ENCODE measurements around the gene GK2. TPM values are rescaled to one million over a fixed set of nuclear protein-coding genes. Genes with fewer than 3 reads are reported as not detected.

GK2 gene
- total RNA-seq, 1 experiment from 2014 or later, result not detected

DNA sequence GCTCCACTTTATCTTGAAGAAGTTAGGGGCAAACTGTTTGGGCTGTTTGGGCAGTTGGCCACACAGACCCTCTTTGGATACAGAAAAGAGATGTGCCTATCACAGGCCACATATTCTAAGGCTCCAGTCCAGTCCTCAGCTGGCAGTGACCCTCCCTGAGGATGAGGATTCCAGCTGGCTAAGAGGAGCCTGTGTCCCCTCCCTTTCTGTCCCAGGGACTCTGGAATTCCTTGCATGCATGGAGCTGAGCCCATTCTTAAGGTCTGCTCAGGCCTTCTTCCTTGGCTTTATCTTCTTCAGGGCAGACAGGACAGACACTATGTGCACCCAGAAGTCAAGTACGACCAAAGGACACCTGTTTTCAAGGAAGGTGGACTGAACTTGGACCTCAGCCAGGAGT is 23.8 kb upstream of the GK2 start:
- BruUV-seq (replicated peaks), result no TSS peak
- no peak for DNase-seq (ENCODE audit: unreplicated experiment)
- CTCF ChIA-PET, result interaction anchor here (0.6 kb wide), 1 partner anchor 280 kb away, joined by 3 read pairs; no protein-coding TSS in a partner anchor
- Mint-ChIP-seq H3K36me3 (ENCODE audit: insufficient read depth, unreplicated experiment) (no peaks in the 10 kb centered on the region), H3K27me3 (ENCODE audit: insufficient read depth, unreplicated experiment) (no peaks in the 10 kb centered on the region), H3K27ac (ENCODE audit: low read depth, unreplicated experiment) (no peak overlapping the region), H3K9me3 (ENCODE audit: unreplicated experiment) (no peaks in the 10 kb centered on the region), H3K4me1 (ENCODE audit: insufficient read depth, unreplicated experiment) (no peaks in the 10 kb centered on the region), H3K4me3 (ENCODE audit: unreplicated experiment) (no peak overlapping the region)
- intact Hi-C loops (cut with micrococcal nuclease), result no loop called here
- POLR2A ChIA-PET, result no interaction called here
- TF ChIP-seq, protein P1, sequence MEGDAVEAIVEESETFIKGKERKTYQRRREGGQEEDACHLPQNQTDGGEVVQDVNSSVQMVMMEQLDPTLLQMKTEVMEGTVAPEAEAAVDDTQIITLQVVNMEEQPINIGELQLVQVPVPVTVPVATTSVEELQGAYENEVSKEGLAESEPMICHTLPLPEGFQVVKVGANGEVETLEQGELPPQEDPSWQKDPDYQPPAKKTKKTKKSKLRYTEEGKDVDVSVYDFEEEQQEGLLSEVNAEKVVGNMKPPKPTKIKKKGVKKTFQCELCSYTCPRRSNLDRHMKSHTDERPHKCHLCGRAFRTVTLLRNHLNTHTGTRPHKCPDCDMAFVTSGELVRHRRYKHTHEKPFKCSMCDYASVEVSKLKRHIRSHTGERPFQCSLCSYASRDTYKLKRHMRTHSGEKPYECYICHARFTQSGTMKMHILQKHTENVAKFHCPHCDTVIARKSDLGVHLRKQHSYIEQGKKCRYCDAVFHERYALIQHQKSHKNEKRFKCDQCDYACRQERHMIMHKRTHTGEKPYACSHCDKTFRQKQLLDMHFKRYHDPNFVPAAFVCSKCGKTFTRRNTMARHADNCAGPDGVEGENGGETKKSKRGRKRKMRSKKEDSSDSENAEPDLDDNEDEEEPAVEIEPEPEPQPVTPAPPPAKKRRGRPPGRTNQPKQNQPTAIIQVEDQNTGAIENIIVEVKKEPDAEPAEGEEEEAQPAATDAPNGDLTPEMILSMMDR (IDR thresholded peaks at IDR 0.05; ENCODE audit: unreplicated experiment), result no peak

DNA sequence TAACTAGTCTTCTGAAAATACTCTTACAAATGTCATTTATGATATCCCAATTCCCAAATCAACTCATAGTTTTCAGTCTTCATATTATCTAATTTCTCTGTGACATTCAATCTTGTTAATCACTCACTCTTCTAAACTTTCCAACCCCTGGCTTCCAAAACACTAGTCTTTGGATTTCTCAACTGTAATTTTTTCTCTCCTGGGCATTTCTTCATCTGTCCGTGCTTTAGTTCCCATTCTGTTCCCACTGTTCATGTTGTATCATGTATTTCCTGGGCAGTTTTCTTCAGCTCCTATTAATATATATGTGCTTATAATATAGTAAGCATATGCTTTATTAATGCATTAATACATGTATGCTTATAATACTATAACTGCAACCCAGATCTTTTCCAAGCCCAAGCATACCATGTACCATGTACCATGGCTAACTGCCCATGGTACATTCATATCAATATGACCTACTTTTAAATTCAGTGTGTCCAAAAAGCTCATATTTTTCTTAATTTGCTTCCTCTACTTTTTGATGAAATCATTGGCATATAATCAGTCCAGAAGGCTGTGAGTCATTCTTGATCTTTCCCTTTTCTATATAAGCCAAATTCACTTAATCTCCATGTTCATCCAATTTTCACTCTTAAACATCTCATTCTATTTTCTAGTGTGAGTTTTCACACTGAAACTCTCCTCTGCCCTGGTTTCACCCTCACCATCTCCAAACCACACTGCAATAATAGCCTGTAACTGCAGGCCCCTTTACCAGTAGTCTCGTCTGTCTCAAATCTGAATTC is 21.3 kb upstream of the GK2 start:
- Mint-ChIP-seq H3K27me3 (ENCODE audit: insufficient read depth, unreplicated experiment) (no peaks in the 10 kb centered on the region), H3K9me3 (ENCODE audit: unreplicated experiment) (no peaks in the 10 kb centered on the region), H3K36me3 (ENCODE audit: insufficient read depth, unreplicated experiment) (no peaks in the 10 kb centered on the region), H3K4me3 (ENCODE audit: unreplicated experiment) (no peak overlapping the region), H3K27ac (ENCODE audit: low read depth, unreplicated experiment) (no peak overlapping the region), H3K4me1 (ENCODE audit: insufficient read depth, unreplicated experiment) (no peaks in the 10 kb centered on the region)
- POLR2A ChIA-PET, result interaction anchor here (0.7 kb wide), 1 partner anchor 399 kb away, joined by 3 read pairs; no protein-coding TSS in a partner anchor
- BruUV-seq (replicated peaks), result no TSS peak
- intact Hi-C loops (cut with micrococcal nuclease), result no loop called here
- CTCF ChIA-PET, result no interaction called here
- no peak for DNase-seq (ENCODE audit: unreplicated experiment)
- TF ChIP-seq, protein P1 (IDR thresholded peaks at IDR 0.05; ENCODE audit: unreplicated experiment), result no peak

DNA sequence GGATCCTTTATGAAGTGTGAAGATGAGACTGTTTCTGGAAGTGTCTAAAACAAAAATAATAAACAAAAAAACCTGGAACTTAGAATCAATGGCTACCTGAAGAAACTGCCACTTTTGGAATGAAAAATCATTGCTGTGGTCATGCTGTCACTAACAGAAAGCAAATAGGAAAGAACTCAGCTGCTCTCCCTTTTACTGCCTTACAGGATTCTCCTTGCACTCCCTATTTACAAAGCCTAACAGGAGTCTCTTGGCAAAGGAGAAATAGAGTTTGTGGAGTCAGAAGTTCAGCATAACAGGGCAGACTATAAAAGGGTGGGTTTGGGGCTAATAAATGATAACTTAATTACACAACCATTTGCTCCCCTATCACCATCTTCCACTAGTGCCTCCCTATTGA is 19.0 kb upstream of the GK2 start:
- no peak for DNase-seq (ENCODE audit: unreplicated experiment)
- H3K4me1 Mint-ChIP-seq (ENCODE audit: insufficient read depth, unreplicated experiment), result no peaks in the 10 kb centered on the region
- H3K27me3 Mint-ChIP-seq (ENCODE audit: insufficient read depth, unreplicated experiment), result no peaks in the 10 kb centered on the region
- BruUV-seq (replicated peaks), result no TSS peak
- POLR2A ChIA-PET, result no interaction called here
- TF ChIP-seq, protein P1 (IDR thresholded peaks at IDR 0.05; ENCODE audit: unreplicated experiment), result no peak
- intact Hi-C loops (cut with micrococcal nuclease), result no loop called here
- H3K9me3 Mint-ChIP-seq (ENCODE audit: unreplicated experiment), result no peaks in the 10 kb centered on the region
- H3K36me3 Mint-ChIP-seq (ENCODE audit: insufficient read depth, unreplicated experiment), result no peaks in the 10 kb centered on the region
- H3K4me3 Mint-ChIP-seq (ENCODE audit: unreplicated experiment), result no peak overlapping the region
- CTCF ChIA-PET, result interaction anchor here (0.9 kb wide), 1 partner anchor 385 kb away, joined by 3 read pairs; no protein-coding TSS in a partner anchor
- H3K27ac Mint-ChIP-seq (ENCODE audit: low read depth, unreplicated experiment), result no peak overlapping the region

DNA sequence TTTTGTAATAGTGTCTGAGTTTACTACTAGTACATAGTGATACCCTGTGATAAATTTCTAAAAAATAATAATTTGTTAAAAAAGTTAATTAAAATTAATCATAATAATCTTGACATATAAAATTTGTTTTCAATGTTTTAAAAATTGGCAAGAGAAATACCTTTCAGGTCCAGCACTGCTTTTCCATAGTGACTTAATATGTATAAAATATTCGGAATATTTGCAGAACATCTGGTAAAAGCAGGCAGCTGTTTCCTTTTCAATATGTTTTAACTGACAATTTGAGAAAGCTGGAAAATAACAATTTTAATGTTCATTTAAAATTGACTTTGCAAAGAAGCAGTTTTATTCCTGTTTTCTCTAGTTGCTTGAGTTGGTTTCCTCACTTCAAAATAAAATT is 17.6 kb upstream of the GK2 start:
- Mint-ChIP-seq H3K4me3 (ENCODE audit: unreplicated experiment) (no peak overlapping the region), H3K27me3 (ENCODE audit: insufficient read depth, unreplicated experiment) (no peaks in the 10 kb centered on the region), H3K4me1 (ENCODE audit: insufficient read depth, unreplicated experiment) (no peaks in the 10 kb centered on the region), H3K9me3 (ENCODE audit: unreplicated experiment) (peaks cover 7% of the 10 kb centered on the region), H3K36me3 (ENCODE audit: insufficient read depth, unreplicated experiment) (no peaks in the 10 kb centered on the region), H3K27ac (ENCODE audit: low read depth, unreplicated experiment) (no peak overlapping the region)
- no peak for DNase-seq (ENCODE audit: unreplicated experiment)
- ChIA-PET CTCF (interaction anchor here (0.6 kb wide), 1 partner anchor 383 kb away, joined by 3 read pairs; no protein-coding TSS in a partner anchor), POLR2A (no interaction called here)
- intact Hi-C loops (cut with micrococcal nuclease), result no loop called here
- TF ChIP-seq, protein P1 (IDR thresholded peaks at IDR 0.05; ENCODE audit: unreplicated experiment), result no peak
- BruUV-seq (replicated peaks), result no TSS peak
